Peyer's patch (tissue), 4 donors: ENCODE data around the gene PBX4. TPM values are rescaled to one million over a fixed set of nuclear protein-coding genes. Genes with fewer than 3 reads are reported as not detected.

ENCODE experiments used
- DNase-seq, 3 donors: peaks; one replicate each; pipeline ENCODE4 v3.0.0-alpha.2; 2017 to 2019
- H3K27ac ChIP-seq, 4 donors: fragments of 200-600 bp; sonication (generic); one replicate each; pipeline ENCODE4 v1.5.1; 2016 to 2019
- H3K27me3 ChIP-seq, 2 donors: fragments of 200-600 bp; sonication (generic); one replicate each; pipeline ENCODE4 v1.5.1; 2019
- H3K36me3 ChIP-seq, 3 donors: fragments of 200-600 bp; sonication (generic); one replicate each; pipeline ENCODE4 v1.5.1; 2016 to 2019
- H3K4me1 ChIP-seq, 4 donors: fragments of 200-600 bp; sonication (generic); one replicate each; pipeline ENCODE4 v1.5.1; 2016 to 2019
- H3K4me3 ChIP-seq, 4 donors: fragments of 200-600 bp; sonication (generic); 1 replicate in 3 of 4; 2 replicates in 1 of 4; pipeline ENCODE4 v1.5.1; 2016 to 2019; ENCODE audit warnings: mild to moderate bottlenecking in 1 of 4
- H3K9me3 ChIP-seq, 4 donors: fragments of 200-600 bp; sonication (generic); one replicate each; pipeline ENCODE4 v1.5.1; 2016 to 2019; ENCODE audit warnings: mild to moderate bottlenecking in 1 of 4
- POLR2A ChIP-seq, 2 donors: fragments of 450-650 bp; IDR thresholded peaks; one replicate each; pipeline ENCODE4 v1.5.1; 2017; ENCODE audit warnings: antibody characterized with exemption in 2 of 2, mild to moderate bottlenecking in 2 of 2, moderate library complexity in 2 of 2
- total RNA-seq, 4 donors: library from RNA; depleted of rRNA; stranded (reverse); fragments of >200 nt; gene quantifications; one replicate each; pipeline ENCODE4 v1.1.0, GENCODE V29; 2016
- TF ChIP-seq, protein P1 (sequence below), 6 experiments: fragments of 450-650 bp in 4 of 6; fragments of 200-600 bp in 2 of 6; sonication (generic) in 1 of 6; IDR thresholded peaks; one replicate each; pipeline ENCODE4 v1.5.1; 2017 to 2019; ENCODE audit warnings: antibody characterized with exemption in 6 of 6, mild to moderate bottlenecking in 3 of 6, moderate library complexity in 1 of 6

The PBX4 gene
- total RNA-seq, 4 donors from 2014 or later: 6.8 to 23.1 (median 14.1) TPM

DNA sequence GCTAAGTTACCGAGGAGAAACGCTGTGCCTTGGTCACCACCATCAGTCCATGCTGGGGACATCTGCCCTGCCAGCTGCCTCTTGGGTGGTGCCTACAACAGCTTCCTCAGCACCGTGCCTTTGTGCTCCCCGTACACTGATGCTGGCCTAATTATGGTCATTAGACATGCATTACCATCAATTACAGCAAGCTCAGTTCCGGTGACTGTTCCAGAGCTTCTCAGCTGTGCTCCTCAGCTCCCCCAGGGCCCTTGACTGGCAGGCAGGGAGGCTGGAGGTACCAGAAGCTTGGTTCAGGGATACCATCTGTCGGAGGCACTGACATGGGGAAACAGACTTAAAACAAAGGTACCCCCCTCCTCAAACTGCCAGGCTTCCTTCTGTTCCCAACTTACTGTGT is 40.2 kb downstream of the PBX4 start:
- no peak for TF ChIP-seq POLR2A (IDR thresholded peaks at IDR 0.05)
- TF ChIP-seq, protein P1, sequence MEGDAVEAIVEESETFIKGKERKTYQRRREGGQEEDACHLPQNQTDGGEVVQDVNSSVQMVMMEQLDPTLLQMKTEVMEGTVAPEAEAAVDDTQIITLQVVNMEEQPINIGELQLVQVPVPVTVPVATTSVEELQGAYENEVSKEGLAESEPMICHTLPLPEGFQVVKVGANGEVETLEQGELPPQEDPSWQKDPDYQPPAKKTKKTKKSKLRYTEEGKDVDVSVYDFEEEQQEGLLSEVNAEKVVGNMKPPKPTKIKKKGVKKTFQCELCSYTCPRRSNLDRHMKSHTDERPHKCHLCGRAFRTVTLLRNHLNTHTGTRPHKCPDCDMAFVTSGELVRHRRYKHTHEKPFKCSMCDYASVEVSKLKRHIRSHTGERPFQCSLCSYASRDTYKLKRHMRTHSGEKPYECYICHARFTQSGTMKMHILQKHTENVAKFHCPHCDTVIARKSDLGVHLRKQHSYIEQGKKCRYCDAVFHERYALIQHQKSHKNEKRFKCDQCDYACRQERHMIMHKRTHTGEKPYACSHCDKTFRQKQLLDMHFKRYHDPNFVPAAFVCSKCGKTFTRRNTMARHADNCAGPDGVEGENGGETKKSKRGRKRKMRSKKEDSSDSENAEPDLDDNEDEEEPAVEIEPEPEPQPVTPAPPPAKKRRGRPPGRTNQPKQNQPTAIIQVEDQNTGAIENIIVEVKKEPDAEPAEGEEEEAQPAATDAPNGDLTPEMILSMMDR (IDR thresholded peaks at IDR 0.05): no peak
- Histone ChIP-seq H3K4me3 (no peak overlapping the region), H3K27me3 (no peaks in the 10 kb centered on the region), H3K36me3 (no peaks in the 10 kb centered on the region), H3K27ac (no peak overlapping the region), H3K4me1 (peaks cover 0 to 7% (median 0%) of the 10 kb centered on the region in 4 donors), H3K9me3 (no peaks in the 10 kb centered on the region)
- no peak for DNase-seq

DNA sequence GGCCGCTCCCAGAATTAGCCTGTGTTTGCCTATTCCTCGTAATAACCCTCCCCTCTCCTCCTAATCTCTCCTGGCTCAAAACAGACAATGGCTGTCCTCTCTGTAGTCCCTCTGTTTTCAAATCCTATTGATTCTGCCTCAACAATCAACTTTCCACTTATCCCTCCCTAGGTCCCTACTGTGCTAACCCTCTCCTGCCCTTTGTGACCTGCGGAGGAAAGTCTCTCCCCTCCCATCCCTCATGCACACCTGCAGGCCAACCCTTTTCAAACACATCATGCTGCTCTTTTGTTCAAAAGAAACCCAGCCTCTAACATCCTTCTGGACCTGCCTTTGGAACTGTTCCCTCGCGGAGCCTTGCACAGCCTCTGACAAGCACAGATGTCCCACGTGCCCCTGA is 43.1 kb downstream of the PBX4 start:
- Histone ChIP-seq H3K4me1 (peaks cover 0 to 6% (median 0%) of the 10 kb centered on the region in 4 donors), H3K4me3 (no peak overlapping the region), H3K36me3 (no peaks in the 10 kb centered on the region), H3K9me3 (no peaks in the 10 kb centered on the region), H3K27me3 (no peaks in the 10 kb centered on the region), H3K27ac (no peak overlapping the region)
- DNase-seq: no peak
- TF ChIP-seq, protein P1 (IDR thresholded peaks at IDR 0.05): no peak
- TF ChIP-seq POLR2A (IDR thresholded peaks at IDR 0.05): no peak

DNA sequence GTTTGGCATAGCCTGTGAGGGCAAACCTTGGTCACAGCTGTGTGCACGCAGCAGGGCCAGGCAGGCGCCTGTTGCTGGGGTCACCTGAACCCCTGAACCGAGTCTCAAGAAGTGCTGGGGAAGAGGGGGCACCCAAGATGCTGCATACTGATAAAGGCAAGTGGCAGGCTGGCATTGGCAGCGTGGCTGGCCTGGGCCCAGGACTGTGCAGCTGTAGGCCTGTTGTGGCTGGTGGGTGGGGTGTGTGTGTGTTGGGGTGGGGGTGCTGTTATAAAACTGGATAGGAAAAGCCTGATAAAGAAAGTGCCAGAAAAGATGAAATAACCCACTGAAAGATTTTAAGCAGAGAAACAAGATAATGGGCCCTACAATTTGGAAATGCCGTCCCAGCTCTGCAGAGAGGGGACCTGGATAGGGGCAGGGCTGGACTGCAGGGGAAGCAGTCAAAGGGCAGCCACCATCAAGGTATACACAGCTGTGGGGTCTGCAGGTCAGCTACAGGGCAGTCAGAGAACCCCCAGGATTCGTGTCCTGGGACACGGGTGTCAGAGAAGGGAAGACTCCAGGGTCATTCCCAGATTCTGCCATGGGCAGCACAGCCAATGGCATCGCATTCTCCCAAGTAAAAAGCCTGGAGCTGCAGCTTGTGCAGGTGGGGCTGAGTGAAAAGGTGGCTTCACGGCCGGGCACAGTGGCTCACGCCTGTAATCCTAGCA is 47.3 kb downstream of the PBX4 start:
- no peak overlapping the region for H3K27ac ChIP-seq
- no peaks in the 10 kb centered on the region for H3K4me1 ChIP-seq
- TF ChIP-seq, protein P1 (IDR thresholded peaks at IDR 0.05): no peak
- TF ChIP-seq POLR2A (IDR thresholded peaks at IDR 0.05): no peak
- peaks cover 0 to 5% (median 0%) of the 10 kb centered on the region in 3 donors for H3K36me3 ChIP-seq
- H3K27me3 ChIP-seq: no peaks in the 10 kb centered on the region
- no peak for DNase-seq
- no peak overlapping the region for H3K4me3 ChIP-seq
- H3K9me3 ChIP-seq: no peaks in the 10 kb centered on the region

DNA sequence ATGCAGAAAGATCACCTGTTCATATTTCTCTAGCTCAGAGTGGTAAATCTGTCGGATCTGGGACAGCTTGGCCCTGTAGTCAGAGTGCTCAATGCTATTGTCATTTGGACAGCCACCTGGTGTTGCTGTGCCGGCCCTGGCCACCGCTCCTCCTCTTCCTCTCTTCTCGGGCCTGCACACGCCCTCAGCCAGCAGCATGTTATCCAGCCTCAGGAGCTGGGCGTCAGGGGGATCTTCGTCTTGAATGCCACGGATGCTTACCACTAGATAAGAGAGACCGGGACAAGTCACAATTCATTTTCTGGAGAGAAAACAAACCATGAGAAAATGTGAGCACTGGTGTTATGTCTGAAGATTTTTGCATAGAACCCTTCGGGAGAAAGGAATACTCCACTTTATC is 47.9 kb downstream of the PBX4 start:
- no peaks in the 10 kb centered on the region for H3K9me3 ChIP-seq
- no peak for TF ChIP-seq POLR2A (IDR thresholded peaks at IDR 0.05)
- TF ChIP-seq, protein P1 (IDR thresholded peaks at IDR 0.05): no peak
- no peak for DNase-seq

DNA sequence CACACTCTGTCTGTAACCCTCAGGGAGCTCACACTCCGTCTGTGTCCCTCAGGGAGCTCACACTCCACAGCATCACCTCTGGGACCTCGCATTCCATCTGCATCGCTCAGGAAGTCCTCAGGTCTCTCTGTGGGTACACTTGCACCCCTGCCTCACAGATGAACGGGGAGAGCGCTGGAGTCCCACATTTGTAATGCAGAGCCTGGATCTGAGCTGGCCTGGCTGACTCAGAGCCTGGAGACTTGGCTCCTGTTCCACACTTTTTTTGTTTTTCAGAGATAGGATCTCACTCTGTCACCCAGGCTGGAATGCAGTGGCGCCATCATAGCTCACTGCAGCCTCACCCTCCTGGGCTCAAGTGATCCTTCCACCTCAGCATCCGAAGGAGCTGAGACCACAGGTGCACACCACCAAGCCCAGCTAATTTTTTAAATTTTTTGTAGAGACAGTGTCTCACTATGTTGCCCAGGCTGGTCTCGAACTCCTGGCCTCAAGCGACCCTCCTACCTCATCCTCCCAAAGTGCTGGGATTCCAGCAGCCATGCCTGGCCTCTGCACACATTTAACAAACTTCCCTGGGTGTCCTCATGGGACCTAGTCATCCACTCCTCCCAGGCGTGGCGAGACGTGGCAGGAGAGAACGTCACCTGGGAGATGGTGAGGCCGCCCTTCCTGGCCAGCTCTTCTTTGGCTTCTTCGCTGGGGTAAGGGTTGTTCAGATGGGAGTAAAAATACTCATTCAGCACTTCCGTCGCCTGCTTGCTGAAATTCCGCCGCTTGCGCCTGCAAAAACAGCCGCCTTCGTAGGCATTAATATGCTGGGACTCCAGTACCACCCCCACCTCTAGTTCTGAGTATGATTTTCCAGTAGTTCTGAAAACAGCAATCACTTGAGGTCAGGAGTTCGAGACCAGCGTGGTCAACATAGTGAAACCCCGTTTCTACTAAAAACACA is 49.4 kb downstream of the PBX4 start:
- no peak for DNase-seq
- Histone ChIP-seq H3K36me3 (peaks cover 0 to 5% (median 0%) of the 10 kb centered on the region in 3 donors), H3K27ac (no peak overlapping the region), H3K4me3 (no peak overlapping the region), H3K9me3 (no peaks in the 10 kb centered on the region), H3K4me1 (no peaks in the 10 kb centered on the region), H3K27me3 (no peaks in the 10 kb centered on the region)
- TF ChIP-seq POLR2A (IDR thresholded peaks at IDR 0.05): no peak
- TF ChIP-seq, protein P1 (IDR thresholded peaks at IDR 0.05): no peak

More for the DNA sequence above, 47.9 kb downstream of the PBX4 start:
- Histone ChIP-seq H3K4me1 (no peaks in the 10 kb centered on the region), H3K27me3 (no peaks in the 10 kb centered on the region), H3K27ac (no peak overlapping the region), H3K36me3 (peaks cover 0 to 5% (median 0%) of the 10 kb centered on the region in 3 donors), H3K4me3 (no peak overlapping the region)
